GM18519 (cell line): ENCODE measurements around the gene PTPN22.

ENCODE experiments used
- ATAC-seq: cut with Tn5 transposase; IDR thresholded peaks from one replicate; pipeline ENCODE4 v1.9.1; 2021; ENCODE audit warnings: mild to moderate bottlenecking, moderate library complexity; ENCODE audit not compliant: unreplicated experiment, low FRiP score

PTPN22 gene

GRCh38 chr1:113804421-113805255 is 66.9 kb downstream of the PTPN22 start:
- ATAC-seq, result no peak

GRCh38 chr1:113802367-113803007 is 69.0 kb downstream of the PTPN22 start:
- ATAC-seq, result no peak

- no peak for ATAC-seq
These were observed 71.0 kb downstream of the PTPN22 start for GRCh38 chr1:113800487-113800886.

- no peak for ATAC-seq
These were observed 74.0 kb downstream of the PTPN22 start for GRCh38 chr1:113797472-113797871.

GRCh38 chr1:113793878-113794834 is 77.4 kb downstream of the PTPN22 start:
- ATAC-seq, result no peak

GRCh38 chr1:113792986-113793385 is 78.5 kb downstream of the PTPN22 start:
- ATAC-seq, result no peak

GRCh38 chr1:113792471-113792870 is 79.0 kb downstream of the PTPN22 start:
- no peak for ATAC-seq

- no peak for ATAC-seq
These were observed 82.7 kb downstream of the PTPN22 start for GRCh38 chr1:113788802-113789201.

- ATAC-seq, result no peak
These were observed 83.8 kb downstream of the PTPN22 start for GRCh38 chr1:113787663-113788062.

- no peak for ATAC-seq
These were observed 85.4 kb downstream of the PTPN22 start for GRCh38 chr1:113786069-113786468.

GRCh38 chr1:113784104-113784779 is 87.3 kb downstream of the PTPN22 start:
- ATAC-seq, result peak; percentile 77

GRCh38 chr1:113783254-113784103 is 88.0 kb downstream of the PTPN22 start:
- peak; percentile 56 for ATAC-seq

- ATAC-seq, result no peak
These were observed 89.1 kb downstream of the PTPN22 start for GRCh38 chr1:113782406-113782805.

GRCh38 chr1:113780374-113781146 is 91.0 kb downstream of the PTPN22 start:
- ATAC-seq, result no peak

- no peak for ATAC-seq
These were observed 92.0 kb downstream of the PTPN22 start for GRCh38 chr1:113779542-113779941.

- ATAC-seq, result no peak
These were observed 94.0 kb downstream of the PTPN22 start for GRCh38 chr1:113777561-113777960.

GRCh38 chr1:113770031-113770430 is 101.5 kb downstream of the PTPN22 start:
- no peak for ATAC-seq

GRCh38 chr1:113769601-113769970 is 101.9 kb downstream of the PTPN22 start:
- ATAC-seq, result no peak
